ENCODE results near the gene BCL11B. TPM values are rescaled to one million over a fixed set of nuclear protein-coding genes. Genes with fewer than 3 reads are reported as not detected.

Gene BCL11B
- total RNA-seq, 4 donors from 2014 or later = 0.68 to 1.5 (median 0.85) TPM

- TF ChIP-seq, protein P1, sequence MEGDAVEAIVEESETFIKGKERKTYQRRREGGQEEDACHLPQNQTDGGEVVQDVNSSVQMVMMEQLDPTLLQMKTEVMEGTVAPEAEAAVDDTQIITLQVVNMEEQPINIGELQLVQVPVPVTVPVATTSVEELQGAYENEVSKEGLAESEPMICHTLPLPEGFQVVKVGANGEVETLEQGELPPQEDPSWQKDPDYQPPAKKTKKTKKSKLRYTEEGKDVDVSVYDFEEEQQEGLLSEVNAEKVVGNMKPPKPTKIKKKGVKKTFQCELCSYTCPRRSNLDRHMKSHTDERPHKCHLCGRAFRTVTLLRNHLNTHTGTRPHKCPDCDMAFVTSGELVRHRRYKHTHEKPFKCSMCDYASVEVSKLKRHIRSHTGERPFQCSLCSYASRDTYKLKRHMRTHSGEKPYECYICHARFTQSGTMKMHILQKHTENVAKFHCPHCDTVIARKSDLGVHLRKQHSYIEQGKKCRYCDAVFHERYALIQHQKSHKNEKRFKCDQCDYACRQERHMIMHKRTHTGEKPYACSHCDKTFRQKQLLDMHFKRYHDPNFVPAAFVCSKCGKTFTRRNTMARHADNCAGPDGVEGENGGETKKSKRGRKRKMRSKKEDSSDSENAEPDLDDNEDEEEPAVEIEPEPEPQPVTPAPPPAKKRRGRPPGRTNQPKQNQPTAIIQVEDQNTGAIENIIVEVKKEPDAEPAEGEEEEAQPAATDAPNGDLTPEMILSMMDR (IDR thresholded peaks at IDR 0.05; ENCODE audit: low read depth) = no peak
These were observed 65.9 kb downstream of the BCL11B start for GRCh38 chr14:99206090-99206489.

DNA sequence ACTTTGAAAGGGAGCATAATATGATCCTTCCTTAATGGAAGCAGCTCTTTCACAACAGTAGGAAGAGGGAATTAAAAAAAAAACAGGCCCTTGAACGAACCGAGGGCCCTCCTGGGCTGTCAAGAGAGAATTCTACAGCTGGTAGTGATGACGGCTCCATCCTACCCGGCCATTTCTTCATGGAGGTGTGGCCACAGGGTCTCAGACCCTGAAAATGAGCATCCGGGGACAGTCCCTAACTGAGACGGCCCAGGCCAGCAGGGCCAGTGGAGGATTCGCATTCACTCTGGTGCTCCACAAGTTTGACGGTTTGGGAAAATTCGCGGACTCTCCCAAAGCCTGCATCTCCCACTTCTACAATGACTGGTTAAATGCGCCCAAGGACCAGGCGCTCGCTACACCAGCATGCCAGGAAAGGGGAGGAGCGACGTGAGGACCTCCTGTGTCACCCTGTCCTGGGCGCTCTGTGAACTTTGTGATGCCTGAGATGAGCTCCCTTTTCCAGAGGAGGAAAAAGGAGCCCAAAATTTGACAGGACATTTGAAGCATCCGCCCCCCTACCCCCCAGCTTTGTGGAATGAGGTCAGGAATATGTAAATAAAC, 66.8 kb downstream of the BCL11B start:
- TF ChIP-seq, protein P1 (IDR thresholded peaks at IDR 0.05; ENCODE audit: low read depth) = no peak

DNA sequence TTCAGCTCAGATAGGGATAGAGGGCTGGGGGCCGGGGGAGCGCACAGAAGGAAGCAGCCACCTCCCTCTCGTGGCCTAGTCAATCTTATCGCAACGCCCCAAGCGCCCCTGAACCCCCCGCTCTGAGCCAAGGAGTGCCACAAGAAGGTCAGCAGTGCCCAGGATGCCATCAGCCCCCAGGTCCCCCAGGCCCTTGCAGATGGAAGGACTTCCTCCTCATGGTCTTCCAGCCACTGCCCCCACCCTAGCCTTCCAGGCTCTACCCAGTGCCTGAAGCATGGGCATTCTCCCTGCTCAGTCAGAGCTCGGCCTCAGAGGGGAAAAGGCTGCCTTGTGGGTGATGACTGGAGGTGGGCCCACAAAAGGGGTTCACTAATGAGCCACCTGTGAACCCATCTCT, 68.2 kb downstream of the BCL11B start:
- TF ChIP-seq, protein P1 (IDR thresholded peaks at IDR 0.05; ENCODE audit: low read depth) = no peak

GRCh38 chr14:99203080-99203479, 68.9 kb downstream of the BCL11B start:
- TF ChIP-seq, protein P1 (IDR thresholded peaks at IDR 0.05; ENCODE audit: low read depth) = no peak

GRCh38 chr14:99202516-99202915, 69.5 kb downstream of the BCL11B start:
- TF ChIP-seq, protein P1 (IDR thresholded peaks at IDR 0.05; ENCODE audit: low read depth) = no peak

DNA sequence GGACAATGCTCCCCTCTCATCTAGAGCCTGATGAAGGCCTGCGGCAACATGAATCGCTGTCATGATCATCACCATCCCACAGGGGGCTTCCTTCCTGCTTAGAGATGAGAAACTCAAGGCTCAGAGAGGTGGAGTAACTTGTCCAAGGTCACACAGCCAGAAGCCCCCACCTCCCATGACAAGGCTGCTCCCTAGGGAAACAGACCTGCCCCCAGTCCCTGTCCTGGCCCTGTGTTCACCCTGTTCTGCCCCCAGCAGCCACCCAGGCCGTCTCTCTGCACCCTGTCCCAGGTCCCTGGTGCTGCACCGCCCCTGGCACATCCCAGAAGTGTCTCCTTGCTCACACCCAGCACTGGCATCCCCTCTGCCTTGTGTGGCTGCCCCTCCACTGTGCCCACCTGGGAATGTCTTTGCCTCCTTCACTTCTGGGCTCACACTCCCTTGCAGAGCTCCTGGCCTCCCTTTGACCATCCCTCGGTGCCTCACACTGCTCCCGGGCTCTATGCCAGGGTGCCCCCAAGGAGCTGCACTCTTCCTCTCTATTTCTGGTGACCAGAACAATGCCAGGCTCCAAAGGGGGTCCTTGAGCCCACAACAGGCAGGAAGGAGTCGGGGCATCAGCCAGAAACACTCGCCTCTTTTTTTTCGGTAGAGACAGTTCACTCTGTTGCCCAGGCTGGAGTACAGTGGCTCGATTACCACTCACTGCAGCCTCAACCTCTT, 70.5 kb downstream of the BCL11B start:
- TF ChIP-seq, protein P1 (IDR thresholded peaks at IDR 0.05; ENCODE audit: low read depth) = no peak

- TF ChIP-seq, protein P1 (IDR thresholded peaks at IDR 0.05; ENCODE audit: low read depth) = no peak
These were observed 71.4 kb downstream of the BCL11B start for GRCh38 chr14:99200654-99201005.

Data from subcutaneous adipose tissue (tissue), 4 donors.